ENCODE data around the gene PDXK.
"Not testable (repeated sequence)": the region's sequence is repeated elsewhere in the genome, so short reads cannot be mapped to it uniquely, and the experiment has no call there.

PDXK gene
- 48.8 to 49.1 reads per million in 2 donors for total RNA-seq

DNA sequence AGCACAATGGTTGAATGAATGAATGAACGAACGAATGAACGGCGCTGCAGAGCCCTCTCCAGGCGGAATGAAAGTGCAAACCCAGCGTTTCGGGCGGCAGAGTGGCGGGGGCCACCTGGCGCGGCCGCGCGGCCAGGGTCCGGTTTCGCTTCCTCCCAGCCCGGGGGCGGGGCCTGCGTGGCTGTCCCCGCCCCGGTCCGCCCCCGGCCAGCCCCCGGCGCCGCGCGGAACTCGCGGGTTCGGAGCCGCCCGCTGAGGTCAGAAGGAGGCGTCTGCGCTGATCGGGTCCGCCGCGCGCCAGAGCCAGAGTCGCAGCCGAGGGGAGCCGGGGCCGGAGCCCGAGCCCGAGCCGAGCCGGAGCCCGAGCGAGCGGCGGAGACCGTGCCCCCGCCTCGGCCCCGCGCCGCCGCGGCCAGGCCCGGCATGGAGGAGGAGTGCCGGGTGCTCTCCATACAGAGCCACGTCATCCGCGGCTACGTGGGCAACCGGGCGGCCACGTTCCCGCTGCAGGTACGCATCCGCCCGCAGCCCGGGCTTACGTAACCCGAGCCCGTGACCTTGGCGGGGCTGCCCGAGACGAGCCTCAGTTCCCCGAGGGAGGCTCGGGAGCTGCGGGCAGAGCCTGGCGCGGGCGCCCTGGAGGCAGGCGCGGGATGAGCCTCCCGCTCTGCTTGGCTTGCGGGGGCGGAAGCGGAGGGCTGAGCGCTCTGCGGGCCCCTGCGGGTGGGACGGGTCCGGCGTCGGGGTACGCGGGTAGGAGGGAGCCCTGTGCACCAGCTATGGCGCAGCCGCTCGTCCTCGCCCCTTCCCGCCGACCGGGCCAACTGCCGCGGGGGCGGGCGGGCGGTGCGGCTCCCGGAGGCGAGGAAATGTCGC lies at the start of gene PDXK:
PDXK (plus strand) TSS at position 258 of the 876 bp plus-strand sequence; CDS start at position 424, 166 bp downstream.
- DNase-seq, result peak; percentile 76

DNA sequence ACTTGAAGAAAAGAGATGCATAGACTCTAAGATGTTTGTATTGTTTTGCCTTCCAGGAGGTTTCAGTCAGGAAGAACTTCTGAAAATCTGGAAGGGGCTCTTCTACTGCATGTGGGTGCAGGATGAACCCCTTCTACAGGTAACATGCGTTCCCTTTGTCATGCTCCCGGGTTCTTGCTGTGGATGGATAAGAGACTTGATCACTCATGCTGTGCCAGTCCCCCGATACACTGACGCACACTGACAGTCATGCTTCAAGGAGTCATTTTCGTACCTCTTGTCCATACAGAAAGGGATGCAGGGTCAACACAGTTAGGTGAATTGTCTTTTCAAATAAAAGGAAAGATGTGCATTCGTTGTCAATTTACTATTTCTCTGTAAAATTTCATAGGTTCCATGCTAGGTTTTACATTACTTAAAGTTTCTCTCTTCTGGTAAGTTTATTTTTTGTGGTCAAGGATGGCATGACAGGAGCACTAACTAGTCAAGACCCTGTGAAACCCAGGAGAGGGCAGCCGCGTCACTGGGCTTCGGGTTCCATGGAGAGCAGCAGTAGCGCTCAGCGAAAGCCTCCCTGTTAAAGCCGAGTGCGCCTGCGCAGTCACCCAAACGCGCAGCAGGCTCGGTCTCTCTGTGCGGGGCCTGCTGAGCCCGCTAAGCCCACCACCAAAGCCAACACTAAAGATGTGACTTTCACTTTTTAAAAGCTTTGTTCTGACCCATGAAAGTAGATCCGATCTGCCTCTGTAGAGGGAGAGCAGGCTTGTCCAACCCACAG lies 48.9 kb upstream of the PDXK start:
- DNase-seq, result no peak

DNA sequence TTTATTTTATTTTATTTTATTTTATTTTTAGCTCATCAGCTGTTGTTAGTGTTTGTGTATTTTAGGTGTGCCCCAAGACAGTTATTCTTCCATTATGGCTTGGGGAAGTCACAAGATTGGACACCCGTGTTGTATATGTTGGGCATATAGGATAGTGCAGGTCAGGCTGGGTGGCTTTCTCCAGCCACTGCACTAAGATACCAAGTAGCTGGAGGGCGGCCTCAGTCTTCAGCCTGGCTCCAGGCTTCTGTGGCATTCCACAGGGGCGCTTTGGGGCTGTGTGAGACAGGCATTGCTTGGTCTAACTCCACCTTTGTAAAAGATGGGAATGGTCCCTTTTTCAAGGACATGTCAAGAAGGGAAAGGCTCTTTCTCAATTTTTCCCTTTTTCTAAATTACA lies 43.1 kb upstream of the PDXK start:
- no peak for DNase-seq

DNA sequence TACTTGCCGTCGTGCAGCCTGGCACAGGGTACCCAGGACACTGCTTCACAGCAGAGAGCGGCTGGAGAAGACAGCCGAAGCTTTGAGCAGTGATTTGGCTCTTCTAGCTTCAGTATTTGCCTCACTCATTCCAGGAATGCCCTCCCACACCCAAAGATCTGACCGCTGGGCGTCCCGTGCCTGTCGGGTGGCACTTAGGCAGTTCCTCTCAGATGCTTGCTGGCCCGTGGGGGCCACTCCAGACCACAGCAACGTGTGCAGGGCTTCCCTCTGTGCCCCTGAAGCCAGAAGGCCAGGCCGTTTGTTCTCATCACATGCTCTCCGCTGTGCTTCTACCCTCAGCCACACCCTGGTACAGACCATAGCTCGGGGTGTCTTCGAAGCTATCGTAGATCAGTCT lies 42.5 kb upstream of the PDXK start:
- no peak for DNase-seq

DNA sequence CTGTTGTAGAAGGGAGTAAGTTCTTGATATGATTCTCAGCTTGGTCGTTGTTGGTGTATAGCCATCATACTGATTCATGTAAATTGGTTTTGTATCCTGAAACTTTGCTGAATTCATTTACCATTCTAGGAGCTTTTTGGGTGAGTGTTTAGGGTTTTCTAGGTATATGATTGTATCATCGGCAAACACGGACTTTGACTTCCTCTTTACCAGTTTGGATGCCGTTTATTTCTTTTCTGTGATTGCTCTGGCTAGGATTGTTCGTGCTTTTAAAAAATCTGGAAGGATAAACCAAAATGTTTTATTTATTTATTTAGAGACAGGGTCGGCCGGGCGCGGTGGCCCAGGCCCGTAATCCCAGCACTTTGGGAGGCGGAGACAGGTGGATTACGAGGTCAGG lies 39.0 kb upstream of the PDXK start:
- DNase-seq, result no peak

DNA sequence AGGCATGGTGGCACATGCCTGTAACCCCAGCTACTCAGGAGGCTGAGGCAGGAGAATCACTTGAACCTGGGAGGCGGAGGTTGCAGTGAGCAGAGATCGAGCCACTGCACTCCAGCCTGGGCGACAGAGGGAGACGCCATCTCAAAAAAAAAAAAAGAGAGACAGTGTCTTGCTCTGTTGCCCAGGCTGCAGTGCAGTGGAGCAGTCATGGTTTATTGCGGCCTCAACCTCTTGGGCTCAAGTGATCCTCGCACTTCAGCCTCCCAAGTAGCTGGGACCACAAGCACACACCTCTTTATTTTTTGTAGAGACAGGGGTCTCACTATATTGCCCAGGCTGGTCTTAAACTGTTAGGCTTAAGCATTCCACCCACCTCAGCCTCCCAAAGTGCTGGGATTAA lies 38.5 kb upstream of the PDXK start:
- not testable (repeated sequence) for DNase-seq

DNA sequence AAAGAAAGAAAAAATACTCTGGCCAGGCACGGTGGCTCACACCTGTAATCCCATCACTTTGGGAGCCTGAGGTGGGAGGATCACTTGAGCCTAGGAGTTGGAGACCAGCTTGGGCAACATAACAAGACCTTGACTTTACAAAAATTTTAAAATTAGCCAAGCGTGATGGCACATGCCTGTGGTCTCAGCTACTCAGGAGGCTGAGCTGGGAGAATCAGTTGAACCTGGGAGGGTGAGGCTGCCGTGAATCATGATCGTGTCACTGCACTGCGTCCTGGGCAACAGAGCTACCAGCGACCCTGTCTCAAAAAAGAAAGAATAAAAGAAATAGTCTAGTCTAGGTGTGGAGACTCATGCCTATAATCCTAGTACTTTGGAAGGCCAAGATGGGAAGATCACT lies 37.3 kb upstream of the PDXK start:
- no peak for DNase-seq

DNA sequence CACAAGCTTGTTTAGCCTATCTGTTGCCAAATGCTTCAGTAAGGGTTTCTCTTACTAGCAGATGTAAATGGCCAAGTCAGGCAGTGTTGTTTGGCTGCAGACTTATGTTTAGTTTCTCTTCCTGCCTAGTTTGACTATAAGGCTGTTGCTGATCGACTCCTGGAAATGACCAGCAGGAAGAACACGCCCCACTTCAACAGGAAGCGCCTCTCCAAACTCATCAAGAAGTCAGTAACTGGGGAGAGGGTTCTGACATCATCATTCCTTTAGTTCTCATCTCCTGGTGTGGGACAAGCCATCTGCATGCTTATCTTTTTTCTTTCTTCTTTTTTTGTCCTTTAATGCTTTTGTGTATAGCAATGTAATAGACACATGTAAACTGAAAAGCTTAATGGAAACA lies 34.5 kb upstream of the PDXK start:
- DNase-seq, result no peak

DNA sequence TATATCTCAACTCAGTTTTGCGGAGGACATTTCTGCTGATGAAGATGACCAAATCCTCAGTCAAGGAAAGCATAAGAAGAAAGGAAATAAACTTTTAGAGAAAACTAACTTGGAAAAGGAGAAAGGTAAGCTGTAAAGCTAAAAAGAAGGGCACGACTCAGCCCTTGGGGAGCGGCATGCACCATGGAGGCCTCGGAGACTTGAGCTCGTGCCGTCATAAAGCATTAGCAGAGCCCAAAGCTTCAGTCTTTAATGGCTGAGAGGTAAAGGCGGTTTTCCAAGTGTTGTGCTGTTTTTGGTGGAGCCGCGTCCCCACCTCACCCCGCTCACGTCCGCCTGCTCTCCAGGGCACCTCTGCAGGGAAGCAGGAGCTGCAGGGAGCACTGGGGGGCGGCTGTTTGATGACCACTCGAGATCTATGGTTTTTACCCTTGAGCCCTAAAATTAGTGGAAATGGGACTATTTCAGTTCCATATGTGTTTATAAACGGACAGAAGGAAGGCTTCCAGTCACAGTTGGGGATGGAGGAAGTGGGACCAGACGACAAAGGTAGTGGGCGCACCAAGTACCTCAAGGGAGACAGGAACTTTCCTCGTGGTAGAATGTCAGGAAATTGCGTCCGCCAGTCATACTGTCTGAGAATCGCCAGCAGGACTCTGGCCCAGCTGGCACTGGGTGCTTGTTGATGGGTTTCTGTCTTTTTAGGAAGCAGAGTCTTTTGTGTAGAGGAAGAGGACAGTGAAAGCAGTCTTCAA lies 31.9 kb upstream of the PDXK start:
- no peak for DNase-seq

DNA sequence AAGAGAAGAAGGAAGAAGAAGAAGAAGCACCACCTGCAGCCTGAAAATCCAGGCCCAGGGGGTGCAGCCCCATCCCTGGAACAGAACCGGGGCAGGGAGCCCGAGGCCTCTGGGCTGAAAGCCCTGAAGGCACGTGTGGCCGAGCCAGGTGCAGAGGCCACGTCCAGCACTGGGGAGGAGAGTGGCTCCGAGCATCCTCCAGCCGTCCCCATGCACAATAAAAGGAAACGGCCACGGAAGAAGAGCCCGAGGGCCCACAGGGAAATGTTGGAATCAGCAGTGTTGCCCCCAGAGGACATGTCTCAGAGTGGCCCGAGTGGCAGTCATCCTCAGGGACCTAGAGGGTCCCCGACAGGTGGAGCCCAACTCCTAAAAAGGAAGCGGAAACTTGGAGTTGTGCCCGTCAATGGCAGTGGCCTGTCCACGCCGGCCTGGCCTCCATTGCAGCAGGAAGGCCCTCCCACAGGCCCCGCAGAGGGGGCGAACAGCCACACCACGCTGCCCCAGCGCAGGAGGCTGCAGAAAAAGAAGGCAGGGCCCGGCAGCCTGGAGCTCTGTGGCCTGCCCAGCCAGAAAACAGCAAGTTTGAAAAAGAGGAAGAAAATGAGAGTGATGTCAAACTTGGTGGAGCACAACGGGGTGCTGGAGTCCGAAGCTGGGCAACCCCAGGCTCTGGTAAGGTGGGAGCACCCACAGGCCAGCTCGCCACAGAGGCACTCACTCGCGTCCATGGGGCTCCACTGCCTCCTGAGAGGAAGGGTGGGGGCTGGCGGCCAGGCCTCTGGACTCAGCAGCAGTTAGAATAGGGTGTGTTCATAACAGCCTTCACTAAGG lies 31.1 kb upstream of the PDXK start:
- DNase-seq, result no peak

DNA sequence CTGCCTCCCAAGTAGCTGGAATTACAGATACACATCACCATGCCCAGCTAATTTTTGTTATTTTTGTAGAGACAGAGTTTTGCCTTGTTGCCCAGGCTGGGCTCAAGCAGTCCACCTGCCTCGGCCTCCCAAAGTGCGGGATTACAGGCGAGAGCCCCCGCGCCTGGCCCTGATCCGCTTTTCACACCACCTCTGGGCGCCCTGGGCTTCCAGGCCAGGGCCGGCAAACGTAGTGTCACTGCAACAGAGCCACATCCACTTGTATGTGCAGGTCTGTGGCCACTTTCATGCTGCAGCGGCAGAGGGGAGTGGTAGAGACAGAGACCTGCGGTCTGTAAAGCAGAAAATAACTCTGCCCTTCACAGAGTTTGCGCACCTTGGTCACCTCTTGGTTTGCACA lies 30.0 kb upstream of the PDXK start:
- no peak for DNase-seq

DNA sequence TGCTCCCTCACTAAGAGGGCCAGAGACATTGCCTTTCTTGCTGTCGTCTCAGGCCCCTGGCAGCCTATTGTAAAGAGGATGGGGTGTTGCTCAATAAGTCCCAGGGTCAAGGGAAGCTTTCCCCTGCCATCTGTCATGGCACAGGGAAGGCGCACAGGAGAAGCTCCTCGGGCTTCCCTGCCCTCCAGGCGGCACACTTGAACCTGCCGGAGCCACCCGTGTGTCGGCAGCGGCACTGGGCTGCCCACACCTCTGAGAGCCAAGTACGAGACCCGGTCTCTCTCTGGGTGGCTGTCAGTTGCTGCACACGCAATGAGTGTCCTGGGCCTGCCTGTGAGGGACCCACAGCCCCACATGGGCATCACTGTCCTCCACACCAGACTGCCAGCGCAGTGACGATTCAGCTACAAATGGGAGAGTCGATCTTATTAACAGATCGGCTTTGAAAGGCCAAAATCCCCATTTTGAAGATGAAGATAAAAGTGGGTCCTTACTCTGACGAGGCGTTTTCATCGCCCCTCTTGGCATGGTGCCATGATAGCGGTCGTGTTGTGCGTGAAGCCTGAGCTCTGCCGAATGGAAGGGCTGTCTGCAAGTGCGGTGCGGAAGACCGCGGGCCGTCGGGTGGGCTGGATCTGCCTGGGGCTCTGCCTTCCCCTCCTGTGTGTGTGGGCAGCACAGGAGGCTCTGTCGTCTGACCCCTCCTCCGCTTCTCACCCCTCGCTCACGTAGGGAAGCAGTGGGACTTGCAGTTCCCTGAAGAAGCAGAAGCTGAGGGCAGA lies 29.2 kb upstream of the PDXK start:
- DNase-seq, result no peak

DNA sequence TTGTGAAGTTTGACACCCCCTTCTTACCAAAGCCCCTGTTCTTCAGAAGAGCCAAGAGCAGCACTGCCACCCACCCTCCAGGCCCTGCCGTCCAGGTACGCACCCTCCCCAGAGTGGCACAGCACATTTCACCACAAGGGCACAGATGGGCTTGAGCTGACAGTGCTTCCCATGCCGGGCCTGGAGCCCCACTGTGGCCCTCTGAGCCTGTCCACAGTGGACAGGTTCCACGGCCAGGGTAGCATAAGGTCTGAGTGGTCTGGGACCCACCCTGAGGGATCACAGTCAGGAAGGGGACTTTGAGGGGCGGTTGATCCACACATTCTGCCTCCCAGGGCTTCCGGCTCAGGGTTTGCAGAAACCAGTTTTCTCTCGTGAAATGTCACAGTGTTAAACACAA lies 28.6 kb upstream of the PDXK start:
- DNase-seq, result no peak

DNA sequence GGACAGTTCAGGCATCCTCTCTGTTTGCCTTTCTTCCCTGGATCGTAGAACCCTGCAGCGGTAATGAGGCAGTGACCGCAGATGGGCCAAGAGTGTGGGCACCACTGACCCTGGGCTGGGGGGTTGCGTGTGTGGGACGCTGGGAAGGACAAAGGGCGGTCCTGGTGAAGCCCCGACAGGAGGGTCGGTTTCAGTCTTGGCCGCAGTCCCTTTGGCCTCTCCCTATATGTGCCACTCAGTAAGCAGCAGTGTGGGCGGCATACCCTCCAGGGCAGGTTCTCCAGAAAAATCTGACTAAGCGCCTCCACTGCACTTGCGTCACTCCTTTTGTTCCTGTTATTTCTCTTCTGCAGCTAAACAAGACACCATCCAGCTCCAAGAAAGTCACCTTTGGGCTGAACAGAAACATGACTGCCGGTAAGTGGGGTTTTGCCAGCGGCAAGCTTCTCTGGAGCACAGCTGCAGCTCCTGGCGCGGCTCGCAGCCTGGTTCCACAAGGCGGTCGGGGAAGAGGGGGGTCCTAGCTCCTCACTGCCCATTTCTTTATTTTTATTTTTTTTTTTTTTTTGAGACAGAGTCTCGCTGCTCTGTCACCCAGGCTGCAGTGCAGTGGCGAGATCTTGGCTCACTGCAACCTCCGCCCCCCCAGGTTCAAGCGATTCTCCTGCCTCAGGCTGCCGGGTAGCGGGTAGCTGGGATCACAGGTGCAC lies 27.7 kb upstream of the PDXK start:
- no peak for DNase-seq

DNA sequence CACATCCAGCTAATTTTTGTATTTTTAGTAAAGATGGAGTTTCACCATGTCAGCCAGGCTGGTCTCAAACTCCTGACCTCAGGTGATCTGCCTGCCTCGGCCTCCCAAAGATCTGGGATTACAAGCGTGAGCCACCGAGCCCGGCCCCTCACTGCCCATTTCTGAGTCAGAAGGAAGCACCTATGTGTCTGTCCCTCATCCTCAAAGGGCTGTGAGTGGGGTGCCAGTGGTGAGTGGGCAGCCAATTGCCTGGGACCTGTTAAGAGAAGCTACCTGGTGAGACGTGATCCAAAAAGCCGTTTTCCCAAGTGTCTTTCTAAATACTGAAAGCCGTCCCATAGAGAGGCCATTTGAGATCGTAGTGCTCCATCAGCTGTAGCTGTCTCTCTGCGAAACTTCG lies 27.1 kb upstream of the PDXK start:
- DNase-seq, result no peak

DNA sequence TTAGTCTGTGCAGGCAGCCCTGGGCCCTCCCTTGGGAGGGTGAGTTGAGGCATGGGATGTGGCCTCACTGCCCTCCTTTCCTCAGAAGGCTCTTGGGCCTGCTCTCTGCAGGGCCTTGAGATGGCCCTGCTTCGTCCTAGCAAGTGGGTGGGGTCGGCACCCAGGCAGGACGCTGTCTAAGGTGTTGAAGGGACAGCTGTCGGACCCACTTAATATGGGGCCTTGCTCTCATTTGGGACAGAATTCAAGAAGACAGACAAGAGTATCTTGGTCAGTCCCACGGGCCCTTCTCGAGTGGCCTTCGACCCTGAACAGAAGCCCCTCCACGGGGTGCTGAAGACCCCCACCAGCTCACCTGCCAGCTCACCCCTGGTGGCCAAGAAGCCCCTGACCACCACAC lies 26.0 kb upstream of the PDXK start:
- no peak for DNase-seq

DNA sequence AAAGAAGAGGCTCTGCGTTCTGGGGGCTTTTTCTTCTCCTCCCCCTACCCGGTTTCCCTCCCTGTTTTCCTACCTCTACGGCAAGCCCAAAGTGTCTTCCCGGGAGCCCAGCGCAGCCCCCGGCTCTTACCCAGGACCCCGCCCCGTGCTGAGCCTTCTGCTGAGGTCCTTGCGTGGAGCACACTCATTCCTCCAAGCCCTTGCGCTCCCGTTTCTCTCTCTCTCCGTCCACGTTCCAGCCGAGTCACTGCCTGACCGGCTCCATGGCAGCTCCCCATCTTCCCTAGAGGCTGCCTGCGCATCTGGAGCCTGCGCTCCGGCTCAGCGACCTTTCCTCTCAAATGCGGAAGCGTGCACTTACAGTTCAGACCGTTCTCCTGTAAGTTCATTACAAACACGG lies 24.9 kb upstream of the PDXK start:
- DNase-seq, result no peak

DNA sequence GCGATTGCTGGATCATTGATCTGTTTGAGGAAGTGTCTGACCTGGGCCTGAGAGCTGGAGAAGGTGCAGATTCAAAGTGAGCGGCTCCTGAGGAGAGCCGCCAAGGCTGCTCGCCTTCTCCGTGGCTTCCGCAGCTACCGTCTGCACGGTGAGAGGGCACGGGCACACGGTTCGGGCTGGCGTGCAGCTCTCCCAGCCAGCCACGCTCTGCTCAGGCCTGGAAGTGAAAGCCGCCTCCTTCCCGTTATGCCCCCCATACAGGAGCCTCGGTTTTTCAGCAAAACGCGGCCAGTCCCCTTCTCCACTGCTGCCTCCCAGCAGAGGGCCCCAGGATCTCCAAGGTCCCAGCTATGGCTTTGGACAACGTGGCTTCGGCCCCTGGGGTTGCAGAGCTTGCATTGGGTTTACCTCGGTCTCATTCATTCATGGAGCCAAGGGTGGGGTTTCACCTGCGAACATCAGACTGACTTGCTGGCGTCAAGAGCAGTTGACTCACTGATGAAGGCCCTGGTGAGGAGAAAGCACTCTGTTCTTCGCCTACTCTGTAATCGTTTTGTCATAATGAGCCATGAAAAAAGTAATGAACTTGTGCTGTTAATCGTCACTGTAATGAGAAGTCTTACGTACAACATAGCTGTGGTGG lies 24.4 kb upstream of the PDXK start:
- DNase-seq, result no peak

DNA sequence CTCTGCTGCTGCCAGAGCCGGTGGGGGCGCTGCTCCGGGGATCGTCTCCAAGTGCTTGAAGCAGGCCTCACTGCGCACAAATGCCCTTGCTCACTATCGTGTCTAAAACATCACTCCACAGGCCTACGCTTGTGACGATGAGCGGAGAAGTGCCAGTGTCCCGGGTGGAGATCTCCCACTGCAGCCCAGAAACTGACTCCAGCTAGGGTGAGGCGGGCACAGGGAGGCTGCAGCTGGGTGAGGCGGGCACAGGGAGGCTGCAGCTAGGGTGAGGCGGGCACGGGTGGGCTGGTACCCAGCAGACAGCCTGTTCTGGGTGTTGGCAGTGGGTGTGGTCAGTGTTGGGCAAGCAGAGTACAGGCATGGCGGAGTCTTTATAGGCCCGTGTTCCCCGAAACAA lies 22.7 kb upstream of the PDXK start:
- DNase-seq, result no peak

All from activated gamma-delta T cell (primary cell).